Measurements from ENCODE around the gene RAD51B. TPM values are rescaled to one million over a fixed set of nuclear protein-coding genes. Genes with fewer than 3 reads are reported as not detected.

RAD51B gene
- total and polyA plus RNA-seq, 2 donors = 6.2 to 92.9 TPM

GRCh38 chr14:68530443-68530842 is 710.9 kb downstream of the RAD51B start:
- DNase-seq (ENCODE audit: extremely low spot score) = no peak
- H3K4me1 ChIP-seq (ENCODE audit: insufficient read depth) = no peaks in the 10 kb centered on the region
- 100% methylated on average over 1 of the region's 1 CpG for WGBS

GRCh38 chr14:68532496-68532895 is 712.9 kb downstream of the RAD51B start:
- no peaks in the 10 kb centered on the region for H3K36me3 ChIP-seq (ENCODE audit: insufficient read depth)
- DNase-seq (ENCODE audit: extremely low spot score) = no peak
- H3K4me1 ChIP-seq (ENCODE audit: insufficient read depth) = no peaks in the 10 kb centered on the region
- no peak overlapping the region for H3K27ac ChIP-seq (ENCODE audit: low read depth)
- no peak overlapping the region for H3K4me3 ChIP-seq (ENCODE audit: low read depth, low read length)

More at GRCh38 chr14:68530443-68530842, 710.9 kb downstream of the RAD51B start:
- no peaks in the 10 kb centered on the region for H3K36me3 ChIP-seq (ENCODE audit: insufficient read depth)
- H3K27ac ChIP-seq (ENCODE audit: low read depth) = no peak overlapping the region
- no peak overlapping the region for H3K4me3 ChIP-seq (ENCODE audit: low read depth, low read length)

DNA sequence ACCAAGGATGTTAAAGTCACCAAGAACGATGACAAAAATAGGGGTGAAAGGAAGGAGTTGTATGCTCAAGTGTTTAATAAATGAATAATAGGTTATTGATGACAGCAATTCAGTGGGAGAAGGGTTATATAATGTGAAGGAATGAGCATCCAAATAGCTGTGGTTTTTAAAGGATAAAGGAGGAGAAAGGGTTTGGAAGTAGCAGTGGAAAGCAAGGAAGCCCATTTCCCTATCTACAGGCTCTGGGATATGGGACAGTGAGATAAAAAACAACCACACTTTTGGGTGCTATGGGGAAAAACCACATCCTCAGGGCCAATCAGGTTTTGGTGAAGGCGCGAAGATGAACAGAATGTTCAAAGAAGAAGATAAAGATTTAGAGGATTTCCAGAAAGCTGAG is 714.7 kb downstream of the RAD51B start:
- 96% methylated on average over 3 of the region's 3 CpGs for WGBS
- Histone ChIP-seq H3K4me3 (ENCODE audit: low read depth, low read length) (no peak overlapping the region), H3K4me1 (ENCODE audit: insufficient read depth) (no peaks in the 10 kb centered on the region), H3K36me3 (ENCODE audit: insufficient read depth) (no peaks in the 10 kb centered on the region), H3K27ac (ENCODE audit: low read depth) (peak overlapping the region; percentile 38)
- no peak for DNase-seq (ENCODE audit: extremely low spot score)

DNA sequence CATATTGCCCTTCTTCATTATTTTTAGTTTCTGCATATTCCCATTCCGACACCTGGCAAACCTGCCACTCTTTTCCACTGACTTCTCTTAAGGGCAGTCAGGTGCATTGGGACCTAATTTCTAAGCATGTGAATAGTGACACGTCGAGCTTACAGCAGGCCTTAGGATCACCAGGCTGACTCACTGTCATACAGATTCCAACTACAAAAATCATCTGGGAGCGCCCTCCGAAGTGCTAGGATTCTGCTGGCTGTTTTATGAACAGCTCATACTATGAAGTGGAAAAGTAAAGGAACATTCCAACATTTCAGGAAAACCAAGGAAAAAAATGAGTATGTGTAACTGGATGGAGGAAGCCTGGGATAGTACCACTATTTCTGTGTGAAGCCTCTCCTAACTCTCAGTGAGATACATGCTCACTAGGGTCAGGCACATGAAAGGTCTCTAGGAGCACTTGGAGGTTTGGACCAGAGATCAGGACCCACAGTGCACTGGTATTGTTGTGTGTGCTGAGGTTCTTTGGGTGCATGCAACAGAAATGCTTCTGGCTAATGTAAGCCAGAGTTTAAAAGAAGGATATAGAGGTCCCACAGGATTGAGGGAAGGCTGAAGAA is 715.9 kb downstream of the RAD51B start:
- DNase-seq (ENCODE audit: extremely low spot score) = no peak
- Histone ChIP-seq H3K4me1 (ENCODE audit: insufficient read depth) (no peaks in the 10 kb centered on the region), H3K36me3 (ENCODE audit: insufficient read depth) (no peaks in the 10 kb centered on the region), H3K4me3 (ENCODE audit: low read depth, low read length) (no peak overlapping the region), H3K27ac (ENCODE audit: low read depth) (no peak overlapping the region)
- 89% methylated on average over 5 of the region's 5 CpGs for WGBS

DNA sequence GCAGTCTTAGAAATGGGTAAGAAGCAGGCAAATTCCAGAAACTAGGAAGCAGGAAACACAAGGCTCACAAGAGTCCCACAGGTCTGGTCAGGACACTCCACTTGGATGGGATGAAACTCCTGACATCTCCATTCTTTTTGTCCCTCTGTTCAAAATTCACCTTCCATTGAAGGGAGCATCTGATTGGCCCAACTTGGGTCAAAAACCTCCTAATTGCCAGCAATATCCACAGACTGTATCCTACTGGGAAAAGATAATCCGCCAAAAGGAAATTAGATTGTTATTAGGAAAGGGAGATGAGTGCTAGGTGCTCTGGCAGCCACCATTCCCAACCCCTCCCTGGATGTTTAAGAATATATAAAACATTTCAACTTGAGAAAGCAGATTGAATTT is 716.4 kb downstream of the RAD51B start:
- Histone ChIP-seq H3K4me1 (ENCODE audit: insufficient read depth) (no peaks in the 10 kb centered on the region), H3K36me3 (ENCODE audit: insufficient read depth) (no peaks in the 10 kb centered on the region), H3K27ac (ENCODE audit: low read depth) (no peak overlapping the region), H3K4me3 (ENCODE audit: low read depth, low read length) (no peak overlapping the region)
- WGBS = 100% methylated on average over 1 of the region's 1 CpG
- DNase-seq (ENCODE audit: extremely low spot score) = no peak

GRCh38 chr14:68538639-68539038 is 719.1 kb downstream of the RAD51B start:
- Histone ChIP-seq H3K27ac (ENCODE audit: low read depth) (no peak overlapping the region), H3K4me1 (ENCODE audit: insufficient read depth) (no peaks in the 10 kb centered on the region), H3K4me3 (ENCODE audit: low read depth, low read length) (no peak overlapping the region), H3K36me3 (ENCODE audit: insufficient read depth) (no peaks in the 10 kb centered on the region)
- DNase-seq (ENCODE audit: extremely low spot score) = no peak
- 94% methylated on average over 2 of the region's 2 CpGs for WGBS

DNA sequence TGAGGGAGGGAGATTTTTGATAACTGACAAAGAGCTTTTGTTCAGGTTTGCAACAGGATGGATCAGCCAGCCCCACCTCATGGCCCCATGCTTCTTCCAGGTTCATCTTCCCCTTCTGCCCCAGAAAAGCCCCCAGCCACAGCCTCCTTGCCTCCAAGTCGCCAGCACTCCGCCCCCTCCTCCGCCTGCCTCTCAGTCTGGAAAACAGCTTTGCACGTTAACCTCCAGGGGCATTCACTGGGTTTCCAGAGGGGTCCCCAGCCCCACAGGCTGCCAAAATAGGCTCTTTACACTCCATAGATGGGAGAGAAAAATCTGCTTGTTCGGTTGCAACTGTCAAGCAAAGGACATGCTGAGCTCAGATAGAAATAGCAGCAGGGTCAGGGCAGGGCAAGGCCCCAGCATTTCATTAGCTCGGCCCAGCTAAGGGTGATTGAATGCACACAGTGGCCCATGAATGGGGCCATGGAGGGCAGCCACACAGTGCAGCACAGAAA is 719.7 kb downstream of the RAD51B start:
- H3K4me3 ChIP-seq (ENCODE audit: low read depth, low read length) = no peak overlapping the region
- DNase-seq (ENCODE audit: extremely low spot score) = no peak
- 74% methylated on average over 6 of the region's 6 CpGs for WGBS
- no peak overlapping the region for H3K27ac ChIP-seq (ENCODE audit: low read depth)
- no peaks in the 10 kb centered on the region for H3K36me3 ChIP-seq (ENCODE audit: insufficient read depth)
- no peaks in the 10 kb centered on the region for H3K4me1 ChIP-seq (ENCODE audit: insufficient read depth)

DNA sequence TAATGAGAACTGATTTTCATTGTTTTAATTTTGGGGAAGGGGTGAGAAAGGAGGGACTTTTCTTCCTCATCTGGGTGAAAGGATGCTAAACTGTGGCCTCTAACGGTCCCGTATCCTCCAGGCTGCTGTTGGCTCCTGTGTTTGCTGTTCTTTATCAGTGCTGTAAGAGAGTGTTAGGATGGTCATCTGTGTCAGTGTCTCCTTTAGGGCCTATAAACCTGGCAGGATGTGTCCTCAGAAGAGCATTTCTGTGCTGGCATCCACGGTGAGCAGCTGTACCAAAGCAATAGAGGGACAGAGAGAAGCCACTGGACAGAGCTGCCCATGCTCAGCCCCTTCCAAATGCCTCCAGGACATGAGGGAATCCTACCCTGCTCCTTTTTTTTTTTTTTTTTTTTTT is 720.2 kb downstream of the RAD51B start:
- Histone ChIP-seq H3K36me3 (ENCODE audit: insufficient read depth) (no peaks in the 10 kb centered on the region), H3K4me1 (ENCODE audit: insufficient read depth) (no peaks in the 10 kb centered on the region), H3K4me3 (ENCODE audit: low read depth, low read length) (no peak overlapping the region), H3K27ac (ENCODE audit: low read depth) (no peak overlapping the region)
- DNase-seq (ENCODE audit: extremely low spot score) = no peak
- WGBS = 84% methylated on average over 3 of the region's 3 CpGs

- no peak for DNase-seq (ENCODE audit: extremely low spot score)
- Histone ChIP-seq H3K36me3 (ENCODE audit: insufficient read depth) (no peaks in the 10 kb centered on the region), H3K4me1 (ENCODE audit: insufficient read depth) (no peaks in the 10 kb centered on the region), H3K27ac (ENCODE audit: low read depth) (no peak overlapping the region), H3K4me3 (ENCODE audit: low read depth, low read length) (no peak overlapping the region)
- WGBS = 91% methylated on average over 4 of the region's 4 CpGs
Measured at GRCh38 chr14:68541178-68541896, 721.8 kb downstream of the RAD51B start.

GRCh38 chr14:68542346-68542745 is 722.8 kb downstream of the RAD51B start:
- Histone ChIP-seq H3K4me3 (ENCODE audit: low read depth, low read length) (no peak overlapping the region), H3K27ac (ENCODE audit: low read depth) (no peak overlapping the region), H3K4me1 (ENCODE audit: insufficient read depth) (no peaks in the 10 kb centered on the region), H3K36me3 (ENCODE audit: insufficient read depth) (no peaks in the 10 kb centered on the region)
- WGBS = 99% methylated on average over 2 of the region's 2 CpGs
- DNase-seq (ENCODE audit: extremely low spot score) = no peak

DNA sequence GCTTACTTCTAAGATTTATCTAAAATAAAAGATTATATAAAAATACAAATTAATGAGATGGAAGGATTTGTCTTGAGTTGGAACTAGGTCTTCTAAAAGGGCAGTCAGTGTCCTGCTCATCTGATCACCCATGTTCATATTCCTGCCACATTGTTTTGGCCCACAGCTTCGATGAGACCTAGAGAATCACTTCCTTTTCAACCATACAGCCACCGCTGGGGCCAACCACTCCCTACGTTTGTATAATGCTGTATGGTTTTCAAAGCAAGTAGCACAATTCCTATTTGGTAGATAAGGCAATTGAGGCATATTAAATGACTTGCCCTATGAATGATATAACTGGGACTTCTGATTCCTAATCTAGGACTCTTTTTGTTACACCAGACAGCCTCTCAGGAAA is 723.9 kb downstream of the RAD51B start:
- Histone ChIP-seq H3K4me1 (ENCODE audit: insufficient read depth) (no peaks in the 10 kb centered on the region), H3K4me3 (ENCODE audit: low read depth, low read length) (no peak overlapping the region), H3K27ac (ENCODE audit: low read depth) (no peak overlapping the region), H3K36me3 (ENCODE audit: insufficient read depth) (no peaks in the 10 kb centered on the region)
- 74% methylated on average over 3 of the region's 3 CpGs for WGBS
- DNase-seq (ENCODE audit: extremely low spot score) = no peak

DNA sequence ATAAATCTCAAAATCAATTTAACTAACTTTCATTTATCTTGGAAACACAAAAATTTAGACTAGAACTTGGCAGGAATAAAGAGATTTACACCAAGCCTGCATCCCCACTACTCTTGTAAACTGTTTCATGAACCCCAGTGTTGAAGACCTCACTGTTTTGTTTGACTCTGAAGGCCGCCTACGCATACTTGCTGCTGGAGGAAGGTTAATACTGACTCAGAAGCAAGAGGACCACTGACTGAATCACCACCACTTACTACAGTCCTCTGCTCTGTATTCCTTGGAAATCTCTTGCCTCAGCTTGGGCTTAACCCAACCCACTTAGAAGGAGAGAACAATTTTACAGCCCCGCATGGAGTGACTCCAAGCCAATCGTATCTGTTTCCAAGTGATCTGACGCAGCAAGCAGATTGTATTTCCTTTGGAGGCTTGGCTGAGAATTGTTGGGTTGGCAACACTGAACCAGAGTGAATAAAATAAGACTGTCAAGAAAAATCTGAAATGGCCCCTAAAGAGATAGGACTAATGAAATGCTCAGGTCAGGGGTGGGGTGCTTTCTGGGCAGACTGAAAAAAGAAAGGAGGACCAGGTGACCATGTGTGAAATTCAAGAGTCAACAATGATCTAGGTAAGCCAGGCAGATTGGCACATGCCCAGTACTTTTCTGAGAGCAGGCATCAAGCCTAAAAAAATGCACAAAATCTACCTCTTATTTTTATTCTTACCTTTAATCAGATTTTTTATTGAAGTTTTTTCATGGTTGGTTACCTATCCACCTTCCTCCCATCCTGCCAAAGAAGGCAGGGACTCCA is 724.7 kb downstream of the RAD51B start:
- Histone ChIP-seq H3K27ac (ENCODE audit: low read depth) (peak overlapping the region; percentile 63), H3K4me3 (ENCODE audit: low read depth, low read length) (no peak overlapping the region), H3K4me1 (ENCODE audit: insufficient read depth) (peaks cover 1% of the 10 kb centered on the region), H3K36me3 (ENCODE audit: insufficient read depth) (no peaks in the 10 kb centered on the region)
- 36% methylated on average over 5 of the region's 5 CpGs for WGBS
- peak; percentile 86 for DNase-seq (ENCODE audit: extremely low spot score)

DNA sequence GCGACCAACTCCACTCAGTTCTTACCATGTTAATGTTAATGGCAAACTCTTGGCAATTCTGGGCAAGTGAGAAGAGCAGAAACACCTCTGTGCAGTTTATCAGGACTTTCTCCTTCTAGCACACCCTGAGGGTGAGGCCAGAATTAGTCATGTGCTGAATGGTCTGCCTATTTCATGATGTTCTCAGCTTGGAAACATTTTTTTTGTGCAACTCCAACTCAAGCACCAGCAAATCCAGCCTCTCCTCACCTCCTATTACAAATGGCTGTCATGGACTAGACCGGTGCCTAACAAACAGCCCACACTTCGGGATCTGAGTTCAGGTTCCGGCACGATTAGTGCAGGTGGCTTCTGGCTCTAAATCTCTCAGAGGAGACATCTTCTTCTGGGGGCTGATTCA is 727.3 kb downstream of the RAD51B start:
- Histone ChIP-seq H3K36me3 (ENCODE audit: insufficient read depth) (no peaks in the 10 kb centered on the region), H3K27ac (ENCODE audit: low read depth) (peak overlapping the region; percentile 93), H3K4me1 (ENCODE audit: insufficient read depth) (peaks cover 3% of the 10 kb centered on the region), H3K4me3 (ENCODE audit: low read depth, low read length) (no peak overlapping the region)
- 80% methylated on average over 5 of the region's 5 CpGs for WGBS
- no peak for DNase-seq (ENCODE audit: extremely low spot score)

Measured in urinary bladder (tissue), 4 donors.